GM19395 (cell line): Measurements from ENCODE around the gene CACHD1.

Experiments
- ATAC-seq: cut with Tn5 transposase; IDR thresholded peaks from one replicate; pipeline ENCODE4 v1.9.1; 2021; ENCODE audit warnings: mild to moderate bottlenecking, moderate library complexity; ENCODE audit not compliant: unreplicated experiment

Gene CACHD1

GRCh38 chr1:64545118-64545843 is 75.4 kb downstream of the CACHD1 start:
- ATAC-seq, result no peak

GRCh38 chr1:64546013-64546412 is 76.1 kb downstream of the CACHD1 start:
- ATAC-seq, result no peak

GRCh38 chr1:64549464-64550239 is 79.7 kb downstream of the CACHD1 start:
- ATAC-seq, result no peak

GRCh38 chr1:64550510-64550909 is 80.6 kb downstream of the CACHD1 start:
- ATAC-seq, result no peak

GRCh38 chr1:64550946-64551605 is 81.1 kb downstream of the CACHD1 start:
- no peak for ATAC-seq

- ATAC-seq, result no peak
Measured at GRCh38 chr1:64553285-64553684, 83.4 kb downstream of the CACHD1 start.

GRCh38 chr1:64555947-64556346 is 86.0 kb downstream of the CACHD1 start:
- no peak for ATAC-seq

- ATAC-seq, result no peak
Measured at GRCh38 chr1:64561993-64562392, 92.1 kb downstream of the CACHD1 start.

GRCh38 chr1:64563958-64564565 is 94.1 kb downstream of the CACHD1 start:
- no peak for ATAC-seq

GRCh38 chr1:64564891-64565290 is 95.0 kb downstream of the CACHD1 start:
- no peak for ATAC-seq

GRCh38 chr1:64567426-64568170 is 97.7 kb downstream of the CACHD1 start:
- ATAC-seq, result no peak

- no peak for ATAC-seq
Measured at GRCh38 chr1:64568171-64568450, 98.2 kb downstream of the CACHD1 start.

GRCh38 chr1:64569411-64569810 is 99.5 kb downstream of the CACHD1 start:
- ATAC-seq, result no peak

- ATAC-seq, result no peak
Measured at GRCh38 chr1:64570267-64570855, 100.4 kb downstream of the CACHD1 start.

- ATAC-seq, result no peak
Measured at GRCh38 chr1:64572222-64572900, 102.4 kb downstream of the CACHD1 start.

GRCh38 chr1:64574301-64574700 is 104.4 kb downstream of the CACHD1 start:
- ATAC-seq, result no peak

GRCh38 chr1:64575881-64576676 is 106.2 kb downstream of the CACHD1 start:
- no peak for ATAC-seq

GRCh38 chr1:64578270-64578973 is 108.5 kb downstream of the CACHD1 start:
- ATAC-seq, result no peak

- no peak for ATAC-seq
Measured at GRCh38 chr1:64579767-64580166, 109.8 kb downstream of the CACHD1 start.
